Measurements from ENCODE around the gene CYTH4.

The CYTH4 gene

GRCh38 chr22:37331856-37332536 lies 49.7 kb downstream of the CYTH4 start:
- no peak for DNase-seq

GRCh38 chr22:37333724-37334460 lies 51.6 kb downstream of the CYTH4 start:
- no peak for DNase-seq

- no peak for DNase-seq
Observed at GRCh38 chr22:37334461-37334858, 52.2 kb downstream of the CYTH4 start.

GRCh38 chr22:37334859-37335805 lies 52.8 kb downstream of the CYTH4 start:
- DNase-seq = no peak

- no peak for DNase-seq
Observed at GRCh38 chr22:37335806-37336199, 53.5 kb downstream of the CYTH4 start.

- DNase-seq = no peak
Observed at GRCh38 chr22:37336579-37336978, 54.3 kb downstream of the CYTH4 start.

GRCh38 chr22:37337204-37337943 lies 55.1 kb downstream of the CYTH4 start:
- no peak for DNase-seq

- DNase-seq = no peak
Observed at GRCh38 chr22:37338539-37339246, 56.4 kb downstream of the CYTH4 start.

- no peak for DNase-seq
Observed at GRCh38 chr22:37340331-37341262, 58.3 kb downstream of the CYTH4 start.

GRCh38 chr22:37342065-37342464 lies 59.8 kb downstream of the CYTH4 start:
- DNase-seq = no peak

GRCh38 chr22:37343348-37343747 lies 61.0 kb downstream of the CYTH4 start:
- no peak for DNase-seq

GRCh38 chr22:37343863-37344734 lies 61.8 kb downstream of the CYTH4 start:
- DNase-seq = no peak

- no peak for DNase-seq
Observed at GRCh38 chr22:37344735-37345449, 62.6 kb downstream of the CYTH4 start.

- no peak for DNase-seq
Observed at GRCh38 chr22:37345863-37346504, 63.7 kb downstream of the CYTH4 start.

GRCh38 chr22:37346505-37346895 lies 64.2 kb downstream of the CYTH4 start:
- DNase-seq = no peak

- no peak for DNase-seq
Observed at GRCh38 chr22:37349043-37349814, 66.9 kb downstream of the CYTH4 start.

- no peak for DNase-seq
Observed at GRCh38 chr22:37351232-37351631, 68.9 kb downstream of the CYTH4 start.

GRCh38 chr22:37352481-37352880 lies 70.2 kb downstream of the CYTH4 start:
- no peak for DNase-seq
